GM19328 (cell line): ENCODE data around the gene SMIM29.
"Not testable (repeated sequence)": the region's sequence is repeated elsewhere in the genome, so short reads cannot be mapped to it uniquely, and the experiment has no call there.

Experiments used
- ATAC-seq: cut with Tn5 transposase; IDR thresholded peaks from one replicate; pipeline ENCODE4 v1.9.1; 2021; ENCODE audit warnings: mild to moderate bottlenecking, moderate library complexity; ENCODE audit not compliant: unreplicated experiment

The SMIM29 gene

DNA sequence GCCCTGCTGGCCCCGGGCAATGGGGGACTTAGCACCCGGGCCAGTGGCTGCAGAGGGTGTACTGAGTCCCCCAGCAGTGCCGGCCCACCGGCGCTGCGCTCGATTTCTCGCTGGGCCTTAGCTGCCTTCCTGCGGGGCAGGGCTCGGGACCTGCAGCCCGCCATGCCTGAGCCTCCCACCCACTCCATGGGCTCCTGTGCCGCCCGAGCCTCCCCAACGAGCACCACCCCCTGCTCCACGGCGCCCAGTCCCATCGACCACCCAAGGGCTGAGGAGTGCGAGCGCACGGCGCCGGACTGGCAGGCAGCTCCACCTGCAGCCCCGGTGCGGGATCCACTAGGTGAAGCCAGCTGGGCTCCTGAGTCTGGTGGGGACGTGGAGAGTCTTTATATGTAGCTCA lies 20.3 kb upstream of the SMIM29 start:
- not testable (repeated sequence) for ATAC-seq

DNA sequence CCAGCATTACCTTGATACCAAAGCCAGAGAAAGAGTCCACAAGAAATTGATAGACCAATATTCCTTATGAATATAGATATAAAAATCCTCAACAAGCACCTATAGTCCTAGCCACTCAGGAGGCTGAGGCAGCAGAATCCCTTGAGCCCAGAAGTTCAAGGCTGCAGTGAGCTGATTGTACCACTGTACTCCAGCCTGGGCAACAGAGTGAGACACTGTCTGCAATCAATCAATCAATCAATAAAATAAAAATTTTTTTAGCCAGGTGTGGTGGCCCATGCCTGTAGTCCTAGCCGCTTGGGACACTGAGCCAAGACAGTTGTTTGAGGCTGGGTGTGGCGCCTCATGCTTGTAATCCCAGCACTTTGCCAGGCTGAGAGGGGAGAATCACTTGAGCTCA lies 18.9 kb upstream of the SMIM29 start:
- ATAC-seq, result no peak

DNA sequence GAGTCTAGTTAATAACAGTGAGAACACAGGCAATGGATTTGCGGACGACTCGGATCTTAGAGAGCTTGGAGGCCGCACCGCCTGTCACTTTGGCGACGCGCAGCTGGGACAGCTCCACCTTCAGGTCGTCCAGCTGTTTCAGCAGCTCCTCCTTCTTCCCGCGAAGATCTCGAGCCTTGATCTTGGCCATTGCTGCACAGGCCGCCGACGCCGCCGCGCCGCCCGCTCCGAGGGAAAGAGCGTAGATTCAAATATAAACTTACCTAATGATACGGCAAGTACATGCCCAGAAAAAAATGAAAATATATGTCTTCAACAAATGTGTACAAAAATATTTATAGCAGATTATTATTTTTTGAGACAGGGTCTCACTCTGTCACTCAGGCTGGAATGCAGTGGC lies 14.7 kb upstream of the SMIM29 start:
- not testable (repeated sequence) for ATAC-seq

DNA sequence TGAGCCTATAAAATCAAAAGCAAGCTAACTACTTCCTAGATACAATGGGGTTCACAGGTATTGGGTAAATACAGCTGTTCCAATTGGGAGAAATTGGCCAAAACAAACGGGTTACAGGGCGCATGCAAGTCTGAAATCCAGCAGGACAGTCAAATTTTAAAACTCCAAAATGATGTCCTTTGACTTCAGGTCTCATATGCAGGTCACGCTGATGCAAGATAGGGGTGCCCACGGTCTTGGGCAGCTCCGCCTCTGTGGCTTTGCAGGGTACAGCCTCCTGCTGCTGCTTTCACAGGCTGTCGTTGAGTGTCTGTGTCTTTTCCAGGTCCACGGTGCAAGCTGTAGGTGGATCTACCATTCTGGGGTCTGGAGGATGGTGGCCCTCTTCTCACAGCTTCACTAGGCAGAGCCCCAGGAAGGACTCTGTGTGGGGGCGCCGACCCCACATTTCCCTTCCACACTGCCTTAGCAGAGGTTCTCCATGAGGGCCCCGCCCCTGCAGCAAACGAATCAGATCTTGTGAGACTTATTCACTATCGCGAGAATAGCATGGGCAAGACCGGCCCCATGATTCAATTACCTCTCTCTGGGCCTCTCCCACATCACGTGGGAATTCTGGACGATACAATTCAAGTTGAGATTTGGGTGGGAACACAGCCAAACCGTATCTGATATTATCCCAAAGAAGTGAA lies 11.9 kb upstream of the SMIM29 start:
- no peak for ATAC-seq

DNA sequence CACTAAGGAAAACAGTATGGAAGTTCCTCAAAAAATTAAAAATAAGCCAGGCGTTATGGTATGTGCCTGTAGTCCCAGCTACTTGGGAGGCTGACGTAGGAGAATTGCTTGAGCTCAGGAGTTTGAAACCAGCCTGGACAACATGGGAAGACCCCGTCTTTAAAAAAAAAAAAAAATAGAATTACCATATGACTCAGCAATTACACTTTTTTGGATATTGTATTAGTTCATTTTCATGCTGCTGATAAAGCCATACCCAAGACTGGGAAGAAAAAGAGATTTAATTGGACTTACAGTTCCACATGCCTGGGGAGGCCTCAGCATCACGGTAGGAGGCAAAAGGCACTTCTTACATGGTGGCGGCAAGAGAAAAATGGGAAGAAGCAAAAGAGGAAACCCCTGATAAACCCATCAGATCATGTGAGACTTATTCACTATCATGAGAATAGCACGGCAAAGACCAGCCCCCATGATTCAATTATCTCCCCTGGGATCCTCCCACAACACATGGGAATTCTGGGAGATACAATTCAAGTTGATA lies 10.8 kb upstream of the SMIM29 start:
- ATAC-seq, result no peak

DNA sequence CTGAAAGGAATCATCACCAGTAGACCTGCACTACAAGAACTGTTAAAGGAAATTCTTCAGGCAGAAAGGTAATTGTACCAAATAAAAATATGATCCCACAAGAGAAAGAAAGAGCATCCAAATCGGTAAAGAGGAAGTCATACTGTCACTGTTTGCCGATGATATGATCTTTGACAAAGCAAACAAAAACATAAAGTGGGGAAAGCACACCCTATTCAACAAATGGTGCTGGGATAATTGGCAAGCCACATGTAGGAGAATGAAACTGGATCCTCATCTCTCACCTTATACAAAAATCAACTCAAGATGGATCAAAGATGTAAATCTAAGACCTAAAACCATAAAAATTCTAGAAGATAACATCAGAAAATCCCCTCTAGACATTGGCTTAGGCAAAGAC lies 3.6 kb upstream of the SMIM29 start:
- not testable (repeated sequence) for ATAC-seq

DNA sequence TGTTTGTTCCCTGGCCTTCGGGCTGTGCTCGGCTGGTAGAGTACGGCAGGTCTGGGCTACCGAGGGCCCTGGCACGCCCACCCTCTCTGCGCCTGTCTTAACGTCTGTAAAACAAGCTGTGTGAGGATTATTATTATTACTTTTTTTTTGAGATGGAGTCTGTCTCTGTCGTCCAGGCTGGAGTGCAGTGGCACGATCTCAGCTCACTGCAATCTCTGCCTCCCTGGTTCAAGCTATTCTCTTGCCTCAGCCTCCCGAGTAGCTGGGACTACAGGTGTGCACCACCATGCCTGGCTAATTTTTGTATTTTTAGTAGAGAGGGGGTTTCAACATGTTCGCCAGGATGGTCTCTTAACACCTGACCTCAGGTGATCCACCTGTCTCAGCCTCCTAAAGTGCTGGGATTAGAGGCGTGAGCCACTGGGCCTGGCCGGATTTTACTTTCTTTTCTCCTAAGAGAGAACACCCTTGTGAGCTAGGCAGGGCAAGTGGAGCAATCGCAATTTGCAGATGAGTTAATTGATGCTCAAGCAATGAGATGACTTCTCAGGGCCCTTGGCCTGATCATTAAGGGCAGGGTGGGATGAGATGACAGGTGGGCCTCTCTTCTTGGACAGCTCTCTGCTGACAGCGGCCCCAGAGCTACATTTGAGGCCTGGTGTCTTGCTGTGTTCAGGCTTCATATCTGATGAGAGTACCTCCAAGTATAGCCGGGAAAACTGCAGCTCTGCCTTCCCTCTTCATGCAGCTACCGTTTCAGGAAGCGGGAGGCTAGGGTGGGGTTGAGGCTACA lies 859 bp upstream of the SMIM29 start:
- peak; percentile 27 for ATAC-seq

DNA sequence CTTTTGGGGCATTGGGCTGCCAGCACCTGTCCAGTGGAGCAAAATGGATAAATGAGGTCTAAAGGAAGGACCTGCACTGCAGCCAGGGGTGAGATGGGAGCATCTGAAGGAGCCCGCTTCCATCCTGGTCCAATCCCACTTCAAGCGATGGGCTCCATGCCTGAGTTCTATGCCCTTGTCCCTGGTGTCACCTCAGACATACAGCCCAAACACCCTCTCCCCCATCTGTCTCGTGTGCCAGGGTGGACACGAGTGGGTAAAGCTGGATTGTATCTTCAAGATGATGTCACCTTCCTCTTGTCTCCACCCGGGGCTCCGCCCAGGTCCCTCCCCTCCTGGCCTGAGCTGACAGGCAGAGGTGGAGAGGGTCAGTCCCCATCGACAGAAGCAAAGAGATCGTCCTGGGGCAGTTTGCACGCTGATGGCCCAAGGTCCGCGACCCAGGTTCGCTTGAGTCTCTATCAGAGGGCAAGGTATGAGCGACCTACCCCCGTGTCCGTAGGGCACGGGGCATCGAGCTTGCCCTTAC lies 544 bp downstream of the SMIM29 start:
- ATAC-seq, result peak; percentile 8

DNA sequence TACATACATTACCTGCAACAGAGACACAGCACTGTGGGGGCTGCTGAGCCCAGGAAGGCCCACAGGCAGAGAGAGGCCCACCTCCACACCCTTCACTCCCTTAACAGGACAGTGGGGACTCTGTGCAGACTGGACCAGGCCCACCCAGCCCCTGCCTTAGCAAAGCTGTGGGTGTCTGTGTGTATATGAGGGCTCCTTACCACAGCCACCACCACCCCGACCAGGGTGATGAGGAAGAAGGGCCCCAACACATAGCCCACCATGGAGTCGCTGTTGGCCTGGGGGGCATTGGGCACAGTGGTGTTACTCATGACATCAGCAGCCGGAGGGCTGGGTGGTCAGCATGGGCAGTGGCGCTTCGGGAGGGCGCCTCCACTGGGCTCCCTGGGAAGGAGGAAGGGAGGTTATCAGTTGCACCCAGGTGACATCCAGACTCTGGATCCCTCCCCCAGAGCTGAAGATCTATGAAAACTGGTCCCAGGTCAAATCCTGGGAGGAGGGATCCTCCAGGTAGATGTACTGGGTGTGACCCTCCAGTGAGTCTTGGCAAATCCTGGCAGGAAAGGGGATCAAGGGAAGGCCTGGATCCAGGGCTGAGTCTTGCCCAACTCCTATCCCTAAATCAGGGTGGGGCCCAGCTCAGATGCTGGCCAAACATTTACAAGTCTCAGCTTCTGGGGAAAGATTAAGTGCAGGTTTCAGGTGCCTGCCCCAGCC lies 1.2 kb downstream of the SMIM29 start:
- no peak for ATAC-seq

DNA sequence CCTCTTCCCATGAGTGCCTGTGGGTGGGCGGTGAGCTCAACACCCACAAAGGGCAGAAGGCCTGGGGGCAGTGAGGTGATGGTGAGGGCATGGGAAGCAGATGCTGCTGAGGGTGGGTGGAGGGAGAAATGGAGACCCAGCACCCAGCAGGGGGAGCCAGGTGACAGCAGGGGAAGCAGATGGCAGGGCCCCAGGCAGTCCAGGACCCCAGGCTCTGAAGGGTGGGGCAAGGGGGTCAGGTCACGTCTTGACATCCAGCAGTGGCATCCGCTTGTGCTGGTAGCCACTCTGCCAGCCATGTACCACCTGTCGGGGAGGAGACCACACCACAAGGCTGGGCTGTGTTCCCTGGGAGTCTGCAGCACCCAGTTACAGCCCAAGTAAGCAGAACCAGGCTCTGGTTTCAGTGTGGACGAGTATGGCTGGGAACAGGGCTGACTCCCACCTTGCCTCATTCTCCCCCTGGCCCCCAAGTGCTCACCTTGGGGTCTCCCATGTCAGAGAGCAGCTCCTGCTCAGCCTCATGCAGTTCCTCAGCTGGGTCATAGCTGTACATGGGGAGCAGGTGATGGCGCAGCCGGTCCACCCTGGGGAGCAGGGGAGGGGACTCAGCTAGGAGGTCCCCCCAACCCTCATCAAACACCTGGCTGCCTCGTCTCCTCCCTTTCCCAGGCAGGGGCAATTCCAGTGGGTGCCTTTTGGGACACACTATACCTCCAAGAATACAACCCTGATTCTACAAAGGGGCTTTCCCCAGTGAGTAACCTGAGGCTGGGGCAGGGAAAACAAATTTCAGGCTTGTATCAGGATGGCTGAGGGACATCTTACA lies 2.0 kb downstream of the SMIM29 start:
- ATAC-seq, result no peak

DNA sequence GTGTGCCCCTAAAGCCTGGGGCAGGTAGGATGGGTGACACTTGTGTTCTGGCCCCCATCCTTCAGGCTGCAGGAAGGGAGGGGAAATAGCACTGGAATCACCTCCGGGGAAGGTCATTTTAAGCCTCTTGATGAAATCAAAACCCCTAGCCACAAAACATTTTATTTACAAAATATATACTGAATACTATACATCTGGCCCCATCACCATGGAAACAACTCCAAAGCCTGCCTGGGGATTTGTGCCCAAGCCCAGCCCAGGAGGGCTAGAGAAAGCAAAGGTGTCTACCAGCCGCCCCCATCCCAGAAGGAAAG lies 2.6 kb downstream of the SMIM29 start:
- ATAC-seq, result no peak

DNA sequence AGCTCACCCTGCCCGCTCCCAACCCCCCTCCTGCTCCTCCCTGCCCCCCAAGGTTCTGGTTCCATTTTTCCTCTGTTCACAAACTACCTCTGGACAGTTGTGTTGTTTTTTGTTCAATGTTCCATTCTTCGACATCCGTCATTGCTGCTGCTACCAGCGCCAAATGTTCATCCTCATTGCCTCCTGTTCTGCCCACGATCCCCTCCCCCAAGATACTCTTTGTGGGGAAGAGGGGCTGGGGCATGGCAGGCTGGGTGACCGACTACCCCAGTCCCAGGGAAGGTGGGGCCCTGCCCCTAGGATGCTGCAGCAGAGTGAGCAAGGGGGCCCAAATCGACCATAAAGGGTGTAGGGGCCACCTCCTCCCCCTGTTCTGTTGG lies 3.1 kb downstream of the SMIM29 start:
- not testable (repeated sequence) for ATAC-seq

DNA sequence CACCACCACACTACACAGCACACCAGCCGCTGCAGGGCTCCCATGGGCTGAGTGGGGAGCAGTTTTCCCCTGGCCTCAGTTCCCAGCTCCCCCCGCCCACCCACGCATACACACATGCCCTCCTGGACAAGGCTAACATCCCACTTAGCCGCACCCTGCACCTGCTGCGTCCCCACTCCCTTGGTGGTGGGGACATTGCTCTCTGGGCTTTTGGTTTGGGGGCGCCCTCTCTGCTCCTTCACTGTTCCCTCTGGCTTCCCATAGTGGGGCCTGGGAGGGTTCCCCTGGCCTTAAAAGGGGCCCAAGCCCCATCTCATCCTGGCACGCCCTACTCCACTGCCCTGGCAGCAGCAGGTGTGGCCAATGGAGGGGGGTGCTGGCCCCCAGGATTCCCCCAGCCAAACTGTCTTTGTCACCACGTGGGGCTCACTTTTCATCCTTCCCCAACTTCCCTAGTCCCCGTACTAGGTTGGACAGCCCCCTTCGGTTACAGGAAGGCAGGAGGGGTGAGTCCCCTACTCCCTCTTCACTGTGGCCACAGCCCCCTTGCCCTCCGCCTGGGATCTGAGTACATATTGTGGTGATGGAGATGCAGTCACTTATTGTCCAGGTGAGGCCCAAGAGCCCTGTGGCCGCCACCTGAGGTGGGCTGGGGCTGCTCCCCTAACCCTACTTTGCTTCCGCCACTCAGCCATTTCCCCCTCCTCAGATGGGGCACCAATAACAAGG lies 3.6 kb downstream of the SMIM29 start:
- ATAC-seq, result not testable (repeated sequence)

DNA sequence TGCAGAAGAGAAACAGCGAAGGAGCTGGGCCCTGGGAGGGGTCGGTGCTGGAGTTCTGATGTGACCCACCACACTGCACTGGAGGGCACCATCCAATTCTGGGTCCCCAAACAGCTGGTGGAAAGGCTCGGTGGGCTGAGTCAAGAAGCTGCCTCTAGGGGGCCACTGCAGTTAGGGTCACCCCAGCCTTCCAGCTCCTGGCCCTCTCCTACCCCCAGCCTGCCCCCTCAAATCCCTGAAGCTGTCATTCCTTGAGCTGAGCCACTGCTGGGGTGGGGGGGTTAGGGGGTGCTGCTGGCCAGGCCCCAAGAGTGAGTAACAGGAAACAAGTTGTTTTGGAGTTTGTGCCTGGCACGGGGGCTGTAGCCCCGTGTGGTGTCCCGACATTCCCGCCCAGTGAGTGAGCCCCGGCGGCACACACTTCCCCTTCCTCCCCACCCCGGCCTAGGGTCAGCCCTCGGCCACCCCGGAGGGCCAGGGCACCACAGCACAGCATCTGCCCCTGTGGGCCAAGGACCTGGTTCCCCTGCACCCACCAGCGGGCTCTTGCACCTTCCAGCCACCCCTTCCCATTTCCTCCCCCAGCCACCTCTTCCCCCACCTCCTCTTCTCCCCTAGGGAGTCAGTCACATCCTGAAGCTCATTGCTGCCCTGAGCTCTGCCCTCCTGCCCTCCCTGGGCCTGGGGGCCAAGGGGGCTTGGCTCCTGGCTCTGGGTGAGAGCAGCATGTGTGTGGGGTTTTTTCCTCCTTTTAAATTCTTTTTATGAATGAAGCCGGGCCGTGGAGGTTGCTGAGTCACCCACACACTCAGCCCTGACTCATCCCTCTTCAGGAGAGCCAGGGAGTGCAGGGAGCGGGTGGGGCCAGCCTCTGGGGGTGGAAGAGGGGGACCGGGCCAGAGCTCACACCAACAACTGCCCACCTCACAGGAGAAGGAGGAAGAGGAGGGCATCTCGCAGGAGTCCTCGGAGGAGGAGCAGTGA lies 4.6 kb downstream of the SMIM29 start:
- ATAC-seq, result no peak

DNA sequence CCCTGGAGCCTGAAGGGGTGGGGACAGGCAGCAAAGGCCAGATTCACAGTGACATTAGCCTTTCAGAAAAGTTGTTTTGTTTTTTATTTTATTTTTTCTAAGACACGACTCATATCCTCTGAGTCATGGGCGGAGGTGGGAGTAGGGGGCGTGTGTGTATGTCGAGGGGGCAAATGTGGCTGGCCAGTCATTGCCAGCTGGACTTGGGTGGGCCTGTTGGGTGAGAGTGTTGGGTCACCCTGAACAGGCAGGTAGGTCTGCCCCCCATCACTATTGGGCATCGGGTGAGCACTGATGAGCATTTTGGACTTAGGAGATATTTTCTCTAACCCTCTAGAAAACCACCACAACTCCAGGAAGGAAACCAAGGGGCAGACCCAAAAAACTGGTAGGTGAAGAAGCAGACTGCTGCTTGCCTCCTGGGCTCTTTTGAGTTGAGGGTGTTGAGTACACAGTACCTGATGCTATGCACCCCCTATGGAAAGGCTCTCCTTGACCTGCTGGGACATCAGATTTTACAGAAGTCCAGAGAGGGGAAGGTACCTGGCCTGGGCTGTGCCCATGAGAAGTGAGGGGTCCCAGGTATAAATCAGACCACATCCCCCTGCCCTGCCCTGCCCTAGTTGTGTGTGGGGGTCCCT lies 5.6 kb downstream of the SMIM29 start:
- ATAC-seq, result no peak

DNA sequence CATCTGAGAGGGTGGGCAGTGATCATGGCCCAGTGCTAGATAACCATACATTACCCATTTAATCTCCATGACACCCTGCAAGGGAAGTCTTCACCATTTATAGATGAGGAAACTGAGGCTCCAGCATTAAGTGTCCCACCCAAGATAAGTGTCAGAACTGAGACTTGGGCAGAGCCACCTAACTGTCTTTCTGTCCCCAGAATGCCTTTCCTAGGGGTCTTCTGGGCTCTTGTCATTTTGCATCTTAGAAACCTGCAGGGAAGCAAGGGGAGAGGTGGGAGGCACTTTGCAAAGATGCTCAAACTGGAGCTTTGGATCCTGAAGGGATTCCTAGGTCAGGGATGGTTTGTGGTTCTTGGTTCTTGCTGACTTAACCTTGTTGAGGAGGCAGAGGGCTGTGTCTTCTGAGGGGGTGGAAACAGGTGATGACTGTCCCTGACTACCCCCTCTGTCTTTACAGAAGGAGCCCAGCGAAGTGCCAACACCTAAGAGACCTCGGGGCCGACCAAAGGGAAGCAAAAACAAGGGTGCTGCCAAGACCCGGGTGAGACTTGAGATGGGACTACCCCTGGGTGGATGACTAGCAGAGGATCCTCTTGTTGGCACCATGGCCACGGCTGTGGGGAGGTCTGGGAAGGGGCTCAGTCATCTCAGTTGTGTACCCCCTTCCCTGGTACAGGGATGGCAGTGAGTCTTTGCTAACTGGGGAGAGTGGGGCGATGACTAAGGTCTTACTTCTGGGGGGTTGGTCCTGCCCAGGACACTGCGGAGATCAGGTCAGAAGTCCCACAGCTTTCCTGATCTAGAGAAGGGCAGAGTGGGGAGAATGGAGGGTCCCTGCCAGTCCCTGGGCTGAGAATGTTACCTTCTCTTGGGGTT lies 6.3 kb downstream of the SMIM29 start:
- no peak for ATAC-seq
